AG09319 (cell line): ENCODE measurements around the gene EVC.
"Not testable (repeated sequence)": the region's sequence is repeated elsewhere in the genome, so short reads cannot be mapped to it uniquely, and the experiment has no call there.

Experiments used
- DNase-seq: peaks from one replicate; pipeline ENCODE4 v3.0.0-alpha.2; 2010; ENCODE audit warnings: low read depth; ENCODE audit errors: extremely low read depth
- CTCF ChIP-seq: IDR thresholded peaks from 2 replicates; pipeline ENCODE4 v1.5.1; 2011; ENCODE audit warnings: low read depth, mild to moderate bottlenecking, inconsistent platforms, low read length, moderate library complexity

The EVC gene

GRCh38 chr4:5843573-5844530, 132.9 kb downstream of the EVC start:
- TF ChIP-seq CTCF: no peak
- no peak for DNase-seq

GRCh38 chr4:5845035-5845905, 134.3 kb downstream of the EVC start:
- DNase-seq: no peak
- no peak for TF ChIP-seq CTCF

GRCh38 chr4:5851637-5852301, 140.8 kb downstream of the EVC start:
- no peak for TF ChIP-seq CTCF
- no peak for DNase-seq

GRCh38 chr4:5852523-5853202, 141.7 kb downstream of the EVC start:
- DNase-seq: no peak
- no peak for TF ChIP-seq CTCF

DNA sequence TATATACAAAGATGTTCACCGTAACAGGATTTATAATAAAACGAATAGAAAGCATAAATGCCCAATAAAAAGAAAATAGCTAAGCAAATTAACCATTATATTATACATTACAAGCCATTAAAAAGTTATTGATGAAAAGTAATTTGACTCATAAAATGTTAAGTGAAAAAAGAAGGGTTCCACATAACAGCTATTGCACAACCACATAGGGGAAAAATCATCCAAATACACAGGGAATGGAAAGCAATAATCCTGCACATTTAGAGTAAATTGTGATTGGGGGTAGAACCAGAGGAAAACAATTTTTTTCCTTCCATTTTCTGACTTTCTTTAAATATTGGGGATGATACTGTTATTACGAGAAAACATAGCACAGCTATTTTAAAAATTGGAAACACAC, 143.9 kb downstream of the EVC start:
- DNase-seq: no peak
- no peak for TF ChIP-seq CTCF

GRCh38 chr4:5856362-5856761, 145.4 kb downstream of the EVC start:
- DNase-seq: not testable (repeated sequence)

- TF ChIP-seq CTCF: no peak
- DNase-seq: no peak
These were observed 146.2 kb downstream of the EVC start for GRCh38 chr4:5857199-5857598.
